SK-N-SH (cell line): ENCODE measurements around the gene CRISPLD2.

Experiments used
- CTCF ChIP-seq: fragments of 200-600 bp; sonication (generic); IDR thresholded peaks from 2 replicates; pipeline ENCODE4 v1.6.1; 2017; ENCODE audit warnings: antibody characterized with exemption, mild to moderate bottlenecking, moderate library complexity
- ELF1 ChIP-seq: IDR thresholded peaks from 2 replicates; pipeline ENCODE4 v1.4.0; 2012
- EZH2phosphoT487 ChIP-seq: fragments of 200-600 bp; sonication (generic); IDR thresholded peaks from 2 replicates; pipeline ENCODE4 v1.6.1; 2017; ENCODE audit warnings: low read depth, mixed run types, mild to moderate bottlenecking, antibody characterized with exemption, moderate library complexity, borderline replicate concordance
- JUND ChIP-seq: IDR thresholded peaks from 2 replicates; pipeline ENCODE4 v1.4.0; 2012
- MAX ChIP-seq: IDR thresholded peaks from 2 replicates; pipeline ENCODE4 v1.4.0; 2012; ENCODE audit warnings: low read depth
- RAD21 ChIP-seq: IDR thresholded peaks from 2 replicates; pipeline ENCODE4 v1.6.1; 2012; ENCODE audit warnings: mild to moderate bottlenecking, low read length
- RFX5 ChIP-seq: IDR thresholded peaks from 2 replicates; pipeline ENCODE4 v1.6.1; 2012; ENCODE audit warnings: mild to moderate bottlenecking, improper control_type of control experiment, low read length
- USF1 ChIP-seq: IDR thresholded peaks from 2 replicates; pipeline ENCODE4 v1.4.0; 2012; ENCODE audit warnings: low read depth, borderline replicate concordance
- YY1 ChIP-seq: IDR thresholded peaks from 2 replicates; pipeline ENCODE4 v1.4.0; 2012; ENCODE audit warnings: low read depth, mild to moderate bottlenecking

- TF ChIP-seq JUND = peak; percentile 42; the same call in 1 of the 2 replicates
- TF ChIP-seq EZH2phosphoT487 = no peak
- no peak for TF ChIP-seq ELF1
- no peak for TF ChIP-seq USF1
- TF ChIP-seq CTCF = no peak
- no peak for TF ChIP-seq RAD21
- TF ChIP-seq YY1 = no peak
- peak; percentile 65; the same call in 1 of the 2 replicates for TF ChIP-seq MAX
- TF ChIP-seq RFX5 = no peak
Measured at GRCh38 chr16:84829168-84829965, 9.6 kb downstream of the CRISPLD2 start.
